Testis (tissue), 3 donors: ENCODE measurements around the gene TAF9B. TPM values are rescaled to one million over a fixed set of nuclear protein-coding genes. Genes with fewer than 3 reads are reported as not detected.
"Not testable (repeated sequence)": the region's sequence is repeated elsewhere in the genome, so short reads cannot be mapped to it uniquely, and the experiment has no call there.

Source experiments
- DNase-seq: peaks from one replicate; pipeline ENCODE4 v3.0.0-alpha.2; 2019
- H3K27ac ChIP-seq, 2 donors: fragments of 200-600 bp; sonication (generic); one replicate each; pipeline ENCODE4 v1.5.1; 2019
- H3K27me3 ChIP-seq: fragments of 200-600 bp; sonication (generic); one replicate; pipeline ENCODE4 v1.5.1; 2019
- H3K36me3 ChIP-seq: fragments of 200-600 bp; sonication (generic); one replicate; pipeline ENCODE4 v1.5.1; 2017; ENCODE audit warnings: low read depth; ENCODE audit errors: missing control alignments
- H3K4me1 ChIP-seq: fragments of 200-600 bp; sonication (generic); one replicate; pipeline ENCODE4 v1.5.1; 2019
- H3K4me3 ChIP-seq, 2 donors: fragments of 200-600 bp; sonication (generic); one replicate each; pipeline ENCODE4 v1.5.1; 2017 to 2019
- H3K9me3 ChIP-seq: fragments of 200-600 bp; sonication (generic); one replicate; pipeline ENCODE4 v1.5.1; 2017
- POLR2A ChIP-seq: fragments of 450-650 bp; IDR thresholded peaks from one replicate; pipeline ENCODE4 v1.6.1; 2017; ENCODE audit warnings: antibody characterized with exemption, mild to moderate bottlenecking, moderate library complexity
- WGBS, 2 donors: methylation state at CpG; one replicate each; pipeline ENCODE4 v1.1.5; 2018; 5-methylcytosine and 5-hydroxymethylcytosine counted together
- intact Hi-C: fragments of 100-400 bp; cut with DNase I; formaldehyde crosslinking; loops from one replicate; pipeline ENCODE4 v1.15.1; 2023; ENCODE audit warnings: low total_unique reads
- polyA plus RNA-seq: library from polyadenylated mRNA; stranded (reverse); fragments of 350-450 nt; fragmentation: Illumina TruSeq; extraction: RNeasy Lipid Tissue Mini Kit (QIAGEN cat#74804); gene quantifications from one replicate; pipeline ENCODE4 v1.2.3, GENCODE V29; 2014; ENCODE audit warnings: low read depth, low replicate concordance; ENCODE audit not compliant: insufficient read depth
- total RNA-seq, 2 donors: library from RNA; depleted of rRNA; stranded (reverse); fragments of >200 nt; gene quantifications; one replicate each; pipeline ENCODE4 v1.2.3, GENCODE V29; 2016
- TF ChIP-seq, protein P1 (sequence below), 3 experiments: fragments of 450-650 bp in 2 of 3; fragments of 200-600 bp in 1 of 3; sonication (generic) in 1 of 3; IDR thresholded peaks; one replicate each; pipeline ENCODE4 v1.5.1; 2016 to 2019; ENCODE audit warnings: antibody characterized with exemption in 3 of 3, mild to moderate bottlenecking in 2 of 3, moderate library complexity in 1 of 3

The TAF9B gene
- total and polyA plus RNA-seq, 3 donors from 2014 or later = 15.4 to 21.3 (median 17.9) TPM

GRCh38 chrX:78133238-78133960 lies 6.1 kb downstream of the TAF9B start:
- H3K36me3 ChIP-seq = no peaks in the 10 kb centered on the region
- no peak for DNase-seq
- TF ChIP-seq, protein P1, sequence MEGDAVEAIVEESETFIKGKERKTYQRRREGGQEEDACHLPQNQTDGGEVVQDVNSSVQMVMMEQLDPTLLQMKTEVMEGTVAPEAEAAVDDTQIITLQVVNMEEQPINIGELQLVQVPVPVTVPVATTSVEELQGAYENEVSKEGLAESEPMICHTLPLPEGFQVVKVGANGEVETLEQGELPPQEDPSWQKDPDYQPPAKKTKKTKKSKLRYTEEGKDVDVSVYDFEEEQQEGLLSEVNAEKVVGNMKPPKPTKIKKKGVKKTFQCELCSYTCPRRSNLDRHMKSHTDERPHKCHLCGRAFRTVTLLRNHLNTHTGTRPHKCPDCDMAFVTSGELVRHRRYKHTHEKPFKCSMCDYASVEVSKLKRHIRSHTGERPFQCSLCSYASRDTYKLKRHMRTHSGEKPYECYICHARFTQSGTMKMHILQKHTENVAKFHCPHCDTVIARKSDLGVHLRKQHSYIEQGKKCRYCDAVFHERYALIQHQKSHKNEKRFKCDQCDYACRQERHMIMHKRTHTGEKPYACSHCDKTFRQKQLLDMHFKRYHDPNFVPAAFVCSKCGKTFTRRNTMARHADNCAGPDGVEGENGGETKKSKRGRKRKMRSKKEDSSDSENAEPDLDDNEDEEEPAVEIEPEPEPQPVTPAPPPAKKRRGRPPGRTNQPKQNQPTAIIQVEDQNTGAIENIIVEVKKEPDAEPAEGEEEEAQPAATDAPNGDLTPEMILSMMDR (IDR thresholded peaks at IDR 0.05) = no peak
- TF ChIP-seq POLR2A = no peak
- no peaks in the 10 kb centered on the region for H3K27me3 ChIP-seq
- intact Hi-C loops = no loop called here
- no peaks in the 10 kb centered on the region for H3K4me1 ChIP-seq
- no peak overlapping the region for H3K27ac ChIP-seq
- 78 to 80% methylated on average over 4 of the region's 4 CpGs for WGBS, 2 donors
- no peak overlapping the region for H3K4me3 ChIP-seq
- no peaks in the 10 kb centered on the region for H3K9me3 ChIP-seq

DNA sequence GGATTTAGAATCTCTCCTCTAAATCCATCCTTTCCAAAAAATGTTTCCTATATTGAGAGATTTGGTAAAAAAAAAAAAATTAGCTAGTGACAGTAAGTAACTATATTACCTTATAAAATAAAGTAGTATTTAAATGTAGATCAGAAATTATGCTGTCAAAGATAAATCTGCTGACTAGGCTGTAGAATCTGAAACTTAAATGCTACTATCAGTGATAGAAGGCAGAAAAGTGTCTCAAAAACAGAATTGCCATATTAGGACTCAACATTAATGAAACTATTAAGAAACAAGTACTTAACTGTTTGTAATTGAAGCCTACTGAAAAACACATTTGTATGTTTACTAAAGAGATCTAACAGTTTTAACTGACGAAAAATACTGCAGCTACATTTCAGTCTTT lies 8.3 kb downstream of the TAF9B start:
- Histone ChIP-seq H3K9me3 (no peaks in the 10 kb centered on the region), H3K27me3 (no peaks in the 10 kb centered on the region), H3K36me3 (no peaks in the 10 kb centered on the region), H3K27ac (no peak overlapping the region), H3K4me3 (no peak overlapping the region), H3K4me1 (no peaks in the 10 kb centered on the region)
- intact Hi-C loops = no loop called here
- no peak for TF ChIP-seq POLR2A
- TF ChIP-seq, protein P1 (IDR thresholded peaks at IDR 0.05) = no peak
- WGBS, 2 donors = 69 to 92% methylated on average over 1 of the region's 1 CpG
- no peak for DNase-seq

GRCh38 chrX:78130396-78130795 lies 9.1 kb downstream of the TAF9B start:
- 100% methylated on average over 1 of the region's 1 CpG for WGBS, 2 donors
- intact Hi-C loops = no loop called here
- Histone ChIP-seq H3K27ac (no peak overlapping the region), H3K9me3 (no peaks in the 10 kb centered on the region), H3K27me3 (no peaks in the 10 kb centered on the region), H3K4me1 (no peaks in the 10 kb centered on the region), H3K36me3 (no peaks in the 10 kb centered on the region), H3K4me3 (no peak overlapping the region)
- no peak for DNase-seq
- TF ChIP-seq, protein P1 (IDR thresholded peaks at IDR 0.05) = no peak
- no peak for TF ChIP-seq POLR2A

DNA sequence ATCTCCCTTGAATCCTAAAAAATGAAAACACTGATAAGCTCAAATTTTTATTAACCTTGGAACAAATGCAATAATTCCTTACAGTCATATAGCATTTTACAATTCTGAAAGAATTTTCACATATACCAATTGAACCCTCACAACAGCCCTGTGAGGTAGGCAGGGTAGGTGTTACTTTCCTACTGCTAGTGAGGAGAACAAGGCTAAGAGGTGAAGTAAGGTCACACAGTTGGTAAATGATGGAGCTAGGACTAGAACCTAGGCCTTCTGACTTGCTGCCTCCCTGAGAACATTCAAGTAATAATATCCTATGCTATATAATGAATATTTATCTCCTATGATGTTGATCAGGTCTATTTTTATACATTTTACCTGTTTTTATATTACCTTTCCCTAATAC lies 9.7 kb downstream of the TAF9B start:
- Histone ChIP-seq H3K4me3 (no peak overlapping the region), H3K27me3 (no peaks in the 10 kb centered on the region), H3K36me3 (no peaks in the 10 kb centered on the region), H3K4me1 (no peaks in the 10 kb centered on the region), H3K27ac (no peak overlapping the region), H3K9me3 (no peaks in the 10 kb centered on the region)
- TF ChIP-seq, protein P1 (IDR thresholded peaks at IDR 0.05) = no peak
- intact Hi-C loops = no loop called here
- DNase-seq = no peak

DNA sequence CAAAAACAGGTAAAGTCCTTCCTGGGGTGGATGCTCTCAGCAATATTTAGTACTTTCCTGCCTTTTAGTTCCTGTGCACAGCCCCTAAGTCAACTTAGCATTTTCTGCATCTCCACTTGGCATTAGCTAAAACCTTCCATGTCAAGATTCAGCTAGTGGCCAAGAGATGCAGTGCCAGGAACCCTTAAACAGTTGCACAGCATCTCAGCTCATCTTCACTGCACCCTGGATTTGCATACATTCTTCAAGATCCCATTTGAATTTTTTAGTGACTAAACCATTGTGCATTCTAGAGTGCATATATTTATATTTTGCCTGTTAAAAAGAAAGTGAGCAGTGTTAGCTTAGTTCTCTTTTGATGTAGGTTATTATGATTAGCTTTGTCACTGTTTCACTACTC lies 13.7 kb downstream of the TAF9B start:
- intact Hi-C loops, H3K27me3 ChIP-seq, DNase-seq, H3K4me1 ChIP-seq, H3K27ac ChIP-seq, H3K9me3 ChIP-seq, H3K4me3 ChIP-seq, H3K36me3 ChIP-seq: not testable (repeated sequence)
